ENCODE results near the gene YBX2.
A peak's percentile ranks its signal among the peaks of the same experiment; 100 is the strongest.

Gene YBX2

DNA sequence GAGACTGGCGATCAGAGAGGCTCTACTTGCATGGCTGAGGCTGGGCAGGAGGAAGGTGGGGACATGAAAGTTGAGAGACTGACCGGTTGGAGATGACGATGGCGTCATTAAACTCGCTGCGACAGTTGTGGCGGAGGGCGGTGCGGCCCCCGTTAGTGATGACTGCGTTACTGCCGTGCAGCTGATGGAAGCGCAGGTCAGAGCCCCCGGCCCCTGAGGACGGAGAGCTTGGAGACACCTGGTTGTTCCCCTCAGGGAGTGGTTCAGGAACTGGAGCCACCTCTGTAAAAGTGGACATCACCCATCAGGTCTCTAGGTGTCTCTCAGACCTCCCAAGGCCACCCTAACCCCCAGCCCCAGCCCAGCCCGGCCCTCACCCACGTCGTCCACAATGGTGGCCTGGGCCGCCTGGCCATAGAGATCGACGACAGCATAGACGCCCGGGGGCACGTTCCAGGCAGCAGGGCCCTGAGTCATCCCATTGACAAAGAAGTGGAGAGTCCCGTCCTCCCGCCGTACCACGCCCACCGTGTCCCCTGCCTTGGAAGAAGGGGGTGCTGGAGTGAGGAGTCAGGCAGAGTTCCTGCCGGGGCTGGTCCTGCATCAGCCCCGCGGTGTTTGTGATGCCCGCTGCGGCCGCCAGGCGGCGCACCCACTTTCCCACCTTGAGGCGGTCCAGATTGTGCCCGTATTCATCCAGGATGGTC lies 29.4 kb upstream of the YBX2 start:
- H3K9ac ChIP-seq (ENCODE audit: low read depth in 1 of 2, low read length in 2 of 2): peak overlapping the region in 1 of 2 donors; percentile 10
- H3K27ac ChIP-seq (ENCODE audit: low read depth, low read length): no peak overlapping the region
- no peaks in the 10 kb centered on the region for H3K9me3 ChIP-seq (ENCODE audit: control insufficient read depth in 1 of 2, low read length in 2 of 2)
- no peaks in the 10 kb centered on the region for H3K27me3 ChIP-seq (ENCODE audit: control insufficient read depth in 1 of 2, insufficient read depth in 2 of 2, low read length in 2 of 2)
- H3K4me1 ChIP-seq (ENCODE audit: control insufficient read depth in 1 of 2, insufficient read depth in 2 of 2, low read length in 2 of 2): peaks cover 7 to 15% of the 10 kb centered on the region in 2 donors
- peaks cover 36 to 63% of the 10 kb centered on the region in 2 donors for H3K36me3 ChIP-seq (ENCODE audit: control insufficient read depth in 1 of 2, insufficient read depth in 2 of 2, low read length in 2 of 2)
- H3K4me3 ChIP-seq (ENCODE audit: low read depth in 1 of 2, low read length in 2 of 2): no peak overlapping the region

DNA sequence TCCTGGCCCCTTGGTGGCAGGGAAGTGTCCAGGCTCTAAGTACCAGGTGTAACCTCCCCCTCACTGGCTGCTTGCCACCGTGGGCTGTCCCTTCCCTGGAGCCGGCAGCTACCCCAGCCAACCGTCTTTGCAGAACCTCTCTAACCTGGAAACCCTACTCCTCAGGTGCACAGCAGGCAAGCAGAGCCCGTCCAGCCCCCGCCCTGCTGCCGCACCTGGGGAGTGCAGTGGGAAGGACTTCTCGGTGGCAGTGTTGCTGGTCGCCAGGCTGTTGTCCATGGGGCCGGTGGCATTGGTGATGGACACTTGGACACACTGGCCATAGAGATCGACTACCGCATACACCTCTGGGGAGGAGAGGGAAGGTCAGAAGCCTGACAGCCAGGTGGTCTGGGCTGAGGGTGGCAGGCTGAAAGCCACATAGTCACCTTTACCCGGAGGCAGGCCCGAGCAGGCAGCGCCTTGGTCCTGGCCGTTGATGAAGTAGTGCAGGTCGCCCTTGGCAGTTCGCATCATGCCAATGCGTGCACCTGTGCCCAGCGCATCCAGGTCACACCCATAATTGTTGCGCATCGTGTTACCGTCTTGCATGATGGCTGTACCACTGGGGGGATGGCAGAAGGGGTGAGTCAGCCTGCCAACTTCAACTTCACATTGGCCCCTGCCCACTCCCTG lies 28.2 kb upstream of the YBX2 start:
- no peak overlapping the region for H3K9ac ChIP-seq (ENCODE audit: low read depth in 1 of 2, low read length in 2 of 2)
- no peak overlapping the region for H3K4me3 ChIP-seq (ENCODE audit: low read depth in 1 of 2, low read length in 2 of 2)
- H3K9me3 ChIP-seq (ENCODE audit: control insufficient read depth in 1 of 2, low read length in 2 of 2): no peaks in the 10 kb centered on the region
- no peak overlapping the region for H3K27ac ChIP-seq (ENCODE audit: low read depth, low read length)
- H3K4me1 ChIP-seq (ENCODE audit: control insufficient read depth in 1 of 2, insufficient read depth in 2 of 2, low read length in 2 of 2): peaks cover 0 to 10% of the 10 kb centered on the region in 2 donors
- H3K27me3 ChIP-seq (ENCODE audit: control insufficient read depth in 1 of 2, insufficient read depth in 2 of 2, low read length in 2 of 2): no peaks in the 10 kb centered on the region
- H3K36me3 ChIP-seq (ENCODE audit: control insufficient read depth in 1 of 2, insufficient read depth in 2 of 2, low read length in 2 of 2): peaks cover 47 to 75% of the 10 kb centered on the region in 2 donors

DNA sequence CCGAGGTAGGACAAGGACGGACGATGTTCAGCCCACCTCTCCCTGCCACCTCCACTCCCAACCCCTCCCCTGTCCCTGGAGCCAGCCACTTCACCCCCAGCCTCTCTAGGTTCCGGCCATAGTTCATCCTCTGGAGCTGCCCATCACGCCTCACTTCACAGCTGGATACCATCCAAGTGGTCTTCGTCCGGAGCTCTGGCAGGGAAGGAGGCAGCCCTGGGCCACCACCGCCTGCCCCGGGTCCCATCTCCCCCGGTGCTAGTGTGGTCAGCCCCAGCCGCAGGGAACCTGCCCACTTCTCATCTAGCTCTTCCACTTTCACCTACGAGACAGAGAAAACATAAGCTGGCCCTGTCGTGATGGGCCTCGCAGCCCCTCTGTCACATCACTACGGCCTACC lies 27.0 kb upstream of the YBX2 start:
- Histone ChIP-seq H3K36me3 (ENCODE audit: control insufficient read depth in 1 of 2, insufficient read depth in 2 of 2, low read length in 2 of 2) (peaks cover 49 to 83% of the 10 kb centered on the region in 2 donors), H3K9ac (ENCODE audit: low read depth in 1 of 2, low read length in 2 of 2) (no peak overlapping the region), H3K27me3 (ENCODE audit: control insufficient read depth in 1 of 2, insufficient read depth in 2 of 2, low read length in 2 of 2) (no peaks in the 10 kb centered on the region), H3K27ac (ENCODE audit: low read depth, low read length) (no peak overlapping the region), H3K4me1 (ENCODE audit: control insufficient read depth in 1 of 2, insufficient read depth in 2 of 2, low read length in 2 of 2) (peaks cover 0 to 9% of the 10 kb centered on the region in 2 donors), H3K9me3 (ENCODE audit: control insufficient read depth in 1 of 2, low read length in 2 of 2) (no peaks in the 10 kb centered on the region), H3K4me3 (ENCODE audit: low read depth in 1 of 2, low read length in 2 of 2) (no peak overlapping the region)

DNA sequence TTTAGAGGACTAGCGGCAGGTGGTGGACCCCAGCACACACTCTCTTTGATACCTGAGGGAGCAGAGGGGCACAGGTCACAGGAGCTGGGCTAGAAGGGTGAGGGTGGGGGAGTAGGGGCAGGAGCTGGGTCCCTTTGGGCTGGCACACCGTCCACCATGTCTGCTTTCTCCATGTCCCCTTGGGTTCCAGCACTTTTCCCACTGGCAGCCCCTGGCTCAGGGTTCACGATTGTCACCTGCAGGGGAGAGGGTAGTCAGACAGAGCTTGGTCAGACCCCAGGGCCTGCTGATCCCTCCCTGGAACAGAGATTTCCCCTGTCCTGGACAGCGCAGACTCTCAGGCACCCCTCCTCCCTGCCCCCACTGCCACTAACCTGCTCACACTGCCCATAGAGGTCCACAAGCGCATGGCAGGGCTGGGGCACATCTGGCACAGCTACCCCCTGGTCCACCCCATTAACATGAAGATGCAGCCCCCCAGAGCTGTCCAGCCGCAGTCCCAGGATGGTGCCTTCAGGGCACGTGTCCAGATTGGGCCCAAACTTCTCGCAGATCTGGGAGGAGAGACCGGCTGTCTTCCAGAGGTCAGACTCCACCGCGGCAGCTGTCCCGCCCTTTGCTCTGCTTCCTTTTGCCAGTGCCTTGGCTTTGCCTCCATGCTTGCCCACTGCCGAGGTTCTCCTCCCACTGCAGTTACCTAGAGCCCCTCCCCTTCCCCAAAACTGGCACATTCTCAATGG lies 23.9 kb upstream of the YBX2 start:
- peaks cover 19 to 31% of the 10 kb centered on the region in 2 donors for H3K4me1 ChIP-seq (ENCODE audit: control insufficient read depth in 1 of 2, insufficient read depth in 2 of 2, low read length in 2 of 2)
- no peaks in the 10 kb centered on the region for H3K9me3 ChIP-seq (ENCODE audit: control insufficient read depth in 1 of 2, low read length in 2 of 2)
- no peak overlapping the region for H3K27ac ChIP-seq (ENCODE audit: low read depth, low read length)
- H3K4me3 ChIP-seq (ENCODE audit: low read depth in 1 of 2, low read length in 2 of 2): no peak overlapping the region
- peaks cover 46 to 64% of the 10 kb centered on the region in 2 donors for H3K36me3 ChIP-seq (ENCODE audit: control insufficient read depth in 1 of 2, insufficient read depth in 2 of 2, low read length in 2 of 2)
- no peaks in the 10 kb centered on the region for H3K27me3 ChIP-seq (ENCODE audit: control insufficient read depth in 1 of 2, insufficient read depth in 2 of 2, low read length in 2 of 2)
- no peak overlapping the region for H3K9ac ChIP-seq (ENCODE audit: low read depth in 1 of 2, low read length in 2 of 2)

DNA sequence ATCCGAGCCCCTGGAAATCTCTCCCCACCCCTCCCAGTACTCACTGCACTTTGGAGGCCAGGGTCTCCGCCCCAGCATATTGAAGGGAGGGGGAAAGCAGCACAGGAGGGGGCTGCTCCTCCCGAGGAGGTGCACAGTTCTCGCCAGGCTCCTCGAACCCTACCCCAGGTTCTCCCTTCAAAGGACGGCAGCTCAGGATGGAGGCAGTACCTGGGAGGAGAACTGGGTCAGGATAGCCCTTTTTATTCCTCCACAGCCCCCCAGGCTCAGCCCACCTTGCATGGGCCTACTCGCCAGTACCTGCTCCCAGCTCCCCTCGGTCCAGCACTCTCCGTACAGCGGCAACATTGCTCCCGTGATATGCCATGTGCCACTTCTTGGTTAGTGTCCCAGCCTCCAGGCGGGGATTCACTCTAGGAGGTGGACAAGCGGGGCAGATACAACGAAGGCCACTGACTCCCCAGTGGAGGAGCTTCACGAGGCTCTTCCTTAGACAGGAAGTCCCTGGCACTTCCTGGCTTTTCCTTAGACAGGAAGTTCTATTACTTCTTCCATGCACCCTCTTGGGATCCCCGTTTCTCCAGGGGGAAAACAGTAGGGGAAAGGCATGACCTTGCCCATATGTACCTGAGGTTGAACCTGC lies 22.8 kb upstream of the YBX2 start:
- peaks cover 47 to 64% of the 10 kb centered on the region in 2 donors for H3K36me3 ChIP-seq (ENCODE audit: control insufficient read depth in 1 of 2, insufficient read depth in 2 of 2, low read length in 2 of 2)
- H3K9me3 ChIP-seq (ENCODE audit: control insufficient read depth in 1 of 2, low read length in 2 of 2): no peaks in the 10 kb centered on the region
- H3K27me3 ChIP-seq (ENCODE audit: control insufficient read depth in 1 of 2, insufficient read depth in 2 of 2, low read length in 2 of 2): no peaks in the 10 kb centered on the region
- H3K4me1 ChIP-seq (ENCODE audit: control insufficient read depth in 1 of 2, insufficient read depth in 2 of 2, low read length in 2 of 2): peaks cover 24 to 31% of the 10 kb centered on the region in 2 donors
- H3K9ac ChIP-seq (ENCODE audit: low read depth in 1 of 2, low read length in 2 of 2): no peak overlapping the region
- H3K27ac ChIP-seq (ENCODE audit: low read depth, low read length): no peak overlapping the region
- no peak overlapping the region for H3K4me3 ChIP-seq (ENCODE audit: low read depth in 1 of 2, low read length in 2 of 2)

DNA sequence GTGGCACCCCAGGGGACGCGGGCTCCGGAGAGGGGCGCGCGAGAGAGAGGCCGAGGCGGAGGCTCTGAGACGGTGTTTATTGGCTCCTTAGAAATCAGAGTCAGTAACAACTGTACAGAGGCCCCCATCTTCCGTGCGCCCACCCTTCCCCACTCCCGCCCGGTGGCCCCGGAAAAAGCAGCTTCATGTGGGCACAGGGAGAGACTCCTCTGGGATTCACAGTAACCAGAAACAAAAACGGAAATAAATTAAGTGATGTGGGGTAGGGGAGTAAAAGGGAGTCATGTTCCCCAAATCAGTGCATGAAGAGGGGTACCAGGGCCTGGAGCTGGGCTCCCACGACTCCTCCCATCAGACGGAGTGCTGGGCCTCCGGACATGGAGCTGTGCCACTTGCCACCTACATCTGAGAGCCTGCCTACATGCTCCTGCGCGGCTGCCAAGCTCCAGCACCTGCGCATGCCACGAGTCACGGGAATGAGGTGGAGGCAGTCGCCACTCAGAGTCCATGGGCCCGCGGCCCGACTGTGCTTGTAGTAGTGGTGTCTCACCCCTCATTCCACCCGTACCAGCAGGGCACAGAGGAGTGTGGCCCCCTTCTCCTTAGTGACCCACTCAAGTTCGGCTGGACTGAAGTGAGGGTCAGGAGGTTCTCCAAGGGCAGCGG lies 21.3 kb upstream of the YBX2 start:
- H3K36me3 ChIP-seq (ENCODE audit: control insufficient read depth in 1 of 2, insufficient read depth in 2 of 2, low read length in 2 of 2): peaks cover 49 to 65% of the 10 kb centered on the region in 2 donors
- peak overlapping the region; percentile 76 to 90 for H3K9ac ChIP-seq (ENCODE audit: low read depth in 1 of 2, low read length in 2 of 2)
- H3K27ac ChIP-seq (ENCODE audit: low read depth, low read length): peak overlapping the region; percentile 84
- H3K27me3 ChIP-seq (ENCODE audit: control insufficient read depth in 1 of 2, insufficient read depth in 2 of 2, low read length in 2 of 2): no peaks in the 10 kb centered on the region
- H3K4me1 ChIP-seq (ENCODE audit: control insufficient read depth in 1 of 2, insufficient read depth in 2 of 2, low read length in 2 of 2): peaks cover 24 to 31% of the 10 kb centered on the region in 2 donors
- H3K4me3 ChIP-seq (ENCODE audit: low read depth in 1 of 2, low read length in 2 of 2): peak overlapping the region; percentile 80 to 92
- H3K9me3 ChIP-seq (ENCODE audit: control insufficient read depth in 1 of 2, low read length in 2 of 2): no peaks in the 10 kb centered on the region

DNA sequence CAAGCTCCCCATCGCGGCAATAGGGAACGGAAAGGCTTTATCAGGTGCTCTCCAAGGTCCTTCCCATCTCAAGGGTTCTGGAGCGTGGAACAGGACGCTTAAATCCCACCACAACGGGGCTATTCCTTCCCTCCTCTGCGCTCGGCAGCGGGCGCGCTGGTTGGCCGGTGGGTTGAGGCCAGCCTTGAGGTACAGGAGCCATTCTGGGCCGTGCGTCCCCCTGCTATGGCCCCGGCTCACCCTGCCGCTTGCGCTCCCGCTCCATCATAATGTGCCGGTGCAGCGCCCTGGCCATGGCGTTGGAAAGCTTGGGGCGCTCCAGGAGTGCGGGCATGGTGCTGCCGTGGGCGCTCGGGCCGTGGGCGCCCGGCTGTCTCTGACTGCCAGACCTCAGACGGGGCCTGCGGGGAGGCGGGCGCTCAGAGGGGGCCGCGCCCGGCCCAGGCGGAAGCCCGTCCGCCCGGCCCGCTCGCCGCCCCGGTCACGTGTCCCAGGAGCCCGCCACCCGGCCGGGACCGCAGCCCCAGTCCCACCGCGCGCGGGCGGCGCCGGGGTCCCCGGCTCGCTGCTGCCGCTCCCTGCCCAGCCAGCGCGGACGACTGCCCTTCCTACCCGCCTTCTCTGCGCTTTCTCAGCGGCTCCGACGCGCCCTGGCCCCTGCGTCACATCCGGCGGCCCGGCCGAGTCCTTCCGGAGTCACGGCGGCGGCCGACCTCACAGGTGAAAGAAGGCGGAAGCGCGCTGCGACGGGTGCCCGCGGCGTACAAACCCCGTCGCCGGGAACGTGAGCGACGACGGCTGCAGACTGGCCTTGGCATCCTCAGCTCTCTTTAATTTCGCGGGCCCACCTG lies 20.5 kb upstream of the YBX2 start, which contains the start of gene GPS2:
Gene GPS2 (minus strand): TSS at position 642 of the 851 bp plus-strand sequence. CDS start 308 bp downstream, at position 334.
- Histone ChIP-seq H3K4me3 (ENCODE audit: low read depth in 1 of 2, low read length in 2 of 2) (peak within 1 kb of the TSS; percentile 89 to 92), H3K36me3 (ENCODE audit: control insufficient read depth in 1 of 2, insufficient read depth in 2 of 2, low read length in 2 of 2) (peaks cover 52 to 66% of the 10 kb centered on the region in 2 donors), H3K4me1 (ENCODE audit: control insufficient read depth in 1 of 2, insufficient read depth in 2 of 2, low read length in 2 of 2) (peaks cover 29 to 35% of the 10 kb centered on the region in 2 donors), H3K9me3 (ENCODE audit: control insufficient read depth in 1 of 2, low read length in 2 of 2) (no peaks in the 10 kb centered on the region), H3K27me3 (ENCODE audit: control insufficient read depth in 1 of 2, insufficient read depth in 2 of 2, low read length in 2 of 2) (no peaks in the 10 kb centered on the region), H3K27ac (ENCODE audit: low read depth, low read length) (peak within 1 kb of the TSS; percentile 84), H3K9ac (ENCODE audit: low read depth in 1 of 2, low read length in 2 of 2) (peak within 1 kb of the TSS; percentile 87 to 90)

DNA sequence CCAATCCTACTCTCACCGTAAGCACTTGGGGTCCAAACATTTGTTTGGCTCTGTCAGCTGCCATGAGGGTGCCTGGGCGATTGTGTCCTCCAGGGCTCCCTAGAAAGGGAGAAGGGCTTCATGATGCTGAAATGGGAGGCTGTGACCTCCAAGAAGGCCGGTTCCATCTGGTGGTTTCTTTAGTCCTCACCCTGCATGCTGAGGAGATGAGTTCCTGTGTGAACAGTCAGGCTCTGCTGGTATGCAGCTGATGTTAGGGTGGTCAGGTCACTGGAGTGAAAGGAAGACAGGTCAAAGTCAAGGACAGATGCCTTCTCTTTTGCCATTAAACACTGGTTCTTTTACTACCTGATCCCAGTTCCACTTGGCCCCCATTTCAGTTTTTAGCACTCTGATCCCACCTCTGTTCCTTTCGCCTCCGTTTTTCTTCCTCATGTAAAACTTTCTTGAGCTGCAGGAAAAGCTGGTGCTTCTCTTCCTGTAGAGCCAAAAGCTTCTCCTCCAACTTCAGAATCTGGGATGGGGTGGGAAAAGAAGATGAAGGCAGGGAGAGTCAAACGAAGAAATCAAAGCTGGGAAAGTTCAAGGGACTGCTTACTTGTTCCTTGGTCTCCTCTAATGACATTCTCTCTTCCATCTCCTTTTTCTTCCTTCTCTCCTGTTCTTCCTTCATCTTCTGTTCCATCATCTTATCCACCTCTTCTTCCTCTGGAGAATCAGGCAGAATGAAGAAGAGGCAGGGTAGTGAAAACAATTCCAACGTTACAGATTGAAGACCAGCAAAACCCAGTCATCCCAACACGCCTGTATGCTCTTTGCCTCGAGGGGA lies 19.7 kb upstream of the YBX2 start:
- Histone ChIP-seq H3K9me3 (ENCODE audit: control insufficient read depth in 1 of 2, low read length in 2 of 2) (no peaks in the 10 kb centered on the region), H3K36me3 (ENCODE audit: control insufficient read depth in 1 of 2, insufficient read depth in 2 of 2, low read length in 2 of 2) (peaks cover 60 to 70% of the 10 kb centered on the region in 2 donors), H3K4me1 (ENCODE audit: control insufficient read depth in 1 of 2, insufficient read depth in 2 of 2, low read length in 2 of 2) (peaks cover 37 to 44% of the 10 kb centered on the region in 2 donors), H3K4me3 (ENCODE audit: low read depth in 1 of 2, low read length in 2 of 2) (peak overlapping the region; percentile 89 to 92), H3K27ac (ENCODE audit: low read depth, low read length) (no peak overlapping the region), H3K9ac (ENCODE audit: low read depth in 1 of 2, low read length in 2 of 2) (peak overlapping the region; percentile 87 to 90), H3K27me3 (ENCODE audit: control insufficient read depth in 1 of 2, insufficient read depth in 2 of 2, low read length in 2 of 2) (no peaks in the 10 kb centered on the region)
